GM19455 (cell line): Measurements from ENCODE around the gene RECQL5.

ENCODE experiments used
- ATAC-seq: cut with Tn5 transposase; IDR thresholded peaks from one replicate; pipeline ENCODE4 v1.9.1; 2021; ENCODE audit not compliant: unreplicated experiment

The RECQL5 gene

DNA sequence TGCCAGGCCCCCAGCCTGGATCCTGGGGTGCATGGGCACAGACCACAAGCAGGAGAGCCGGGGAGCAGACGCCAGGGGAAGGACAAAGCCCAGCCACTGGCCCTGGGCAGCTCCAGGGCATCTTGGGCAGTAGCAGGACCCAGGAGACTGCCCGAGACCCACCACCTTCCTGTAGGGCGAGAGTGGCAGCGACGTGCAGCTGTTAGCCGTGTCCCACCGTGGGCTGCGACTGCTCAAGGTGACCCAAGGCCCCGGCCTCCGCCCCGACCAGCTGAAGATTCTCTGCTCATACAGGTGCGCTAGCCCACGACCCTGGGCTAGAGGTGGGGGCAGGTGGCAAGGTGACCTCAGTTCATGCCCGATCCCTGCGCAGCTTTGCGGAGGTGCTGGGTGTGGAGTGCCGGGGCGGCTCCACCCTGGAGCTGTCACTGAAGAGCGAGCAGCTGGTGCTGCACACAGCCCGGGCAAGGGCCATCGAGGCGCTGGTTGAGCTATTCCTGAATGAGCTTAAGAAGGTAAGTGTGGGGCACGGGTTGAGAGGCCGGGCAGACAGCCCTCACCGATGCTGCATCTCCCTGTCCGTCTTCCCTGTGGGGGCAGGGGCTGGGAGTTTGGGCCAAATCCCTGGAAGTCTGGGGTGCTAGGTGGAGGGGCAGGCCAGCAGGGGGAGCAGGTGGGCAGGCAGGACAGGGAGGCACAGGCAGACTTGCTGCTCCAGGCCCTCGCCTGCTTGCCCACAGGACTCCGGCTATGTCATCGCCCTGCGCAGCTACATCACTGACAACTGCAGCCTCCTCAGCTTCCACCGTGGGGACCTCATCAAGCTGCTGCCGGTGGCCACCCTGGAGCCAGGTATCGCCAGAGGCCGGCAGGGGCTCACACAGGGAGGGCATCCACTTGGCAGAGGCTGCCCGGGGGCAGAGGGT lies 47.2 kb downstream of the RECQL5 start:
- no peak for ATAC-seq

DNA sequence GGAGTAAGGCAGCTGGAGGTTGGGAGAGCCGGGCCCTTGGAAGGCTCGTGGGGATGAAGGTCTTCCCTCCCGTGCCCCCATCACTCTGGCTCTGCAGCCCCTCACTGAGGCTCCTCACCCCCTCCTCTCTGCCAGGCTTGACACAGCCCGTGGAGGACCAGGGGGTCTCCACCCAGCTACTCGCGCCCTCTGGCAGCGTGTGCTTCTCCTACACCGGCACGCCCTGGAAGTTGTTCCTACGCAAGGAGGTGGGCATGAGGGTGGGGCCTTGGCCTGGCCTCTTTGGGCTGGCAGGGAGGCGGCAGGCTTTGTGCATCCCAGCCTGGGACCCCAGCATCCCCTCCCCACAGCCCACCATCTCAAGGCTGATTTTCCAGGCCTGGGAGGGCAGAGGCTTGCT lies 49.3 kb downstream of the RECQL5 start:
- no peak for ATAC-seq

DNA sequence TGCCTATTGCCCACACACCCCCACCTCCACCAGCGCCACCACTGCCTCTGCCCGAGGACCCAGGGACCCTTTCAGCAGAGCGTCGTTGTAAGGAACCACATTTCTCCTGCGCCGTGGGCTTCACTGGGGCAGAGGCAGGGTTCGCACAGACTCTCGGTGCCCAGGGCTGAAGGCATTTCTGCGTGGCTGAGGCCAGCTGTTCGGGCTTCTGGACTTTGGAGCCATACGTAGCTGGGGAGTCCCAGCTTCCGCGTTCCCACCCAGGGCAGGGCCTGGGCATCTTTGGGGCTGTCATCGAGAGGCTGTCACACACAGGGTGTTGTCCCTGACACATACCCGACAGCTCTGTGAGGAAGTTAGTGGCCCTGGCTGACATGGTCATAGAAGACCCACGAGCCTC lies 49.7 kb downstream of the RECQL5 start:
- ATAC-seq: no peak

DNA sequence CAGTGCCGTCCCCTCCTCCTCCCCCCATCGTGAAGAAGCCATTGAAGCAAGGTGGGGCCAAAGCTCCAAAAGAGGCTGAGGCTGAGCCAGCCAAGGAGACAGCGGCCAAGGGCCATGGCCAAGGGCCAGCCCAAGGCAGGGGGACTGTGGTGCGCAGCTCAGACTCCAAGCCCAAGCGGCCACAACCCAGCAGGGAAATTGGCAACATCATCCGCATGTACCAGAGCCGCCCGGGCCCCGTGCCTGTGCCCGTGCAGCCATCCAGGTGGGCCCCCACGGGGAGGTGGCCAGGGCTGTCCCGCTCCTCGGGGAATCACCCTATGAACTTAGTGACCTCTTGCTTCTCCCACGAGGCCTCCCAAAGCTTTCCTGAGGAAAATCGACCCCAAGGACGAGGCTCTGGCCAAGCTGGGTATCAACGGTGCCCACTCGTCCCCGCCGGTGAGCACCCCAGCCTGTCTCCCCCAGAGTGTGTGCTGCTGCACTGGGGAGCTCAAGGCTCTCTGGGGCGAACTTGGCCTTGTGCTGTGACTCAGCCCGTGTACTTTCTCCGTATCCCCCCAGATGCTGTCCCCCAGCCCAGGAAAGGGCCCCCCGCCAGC lies 50.3 kb downstream of the RECQL5 start:
- no peak for ATAC-seq

DNA sequence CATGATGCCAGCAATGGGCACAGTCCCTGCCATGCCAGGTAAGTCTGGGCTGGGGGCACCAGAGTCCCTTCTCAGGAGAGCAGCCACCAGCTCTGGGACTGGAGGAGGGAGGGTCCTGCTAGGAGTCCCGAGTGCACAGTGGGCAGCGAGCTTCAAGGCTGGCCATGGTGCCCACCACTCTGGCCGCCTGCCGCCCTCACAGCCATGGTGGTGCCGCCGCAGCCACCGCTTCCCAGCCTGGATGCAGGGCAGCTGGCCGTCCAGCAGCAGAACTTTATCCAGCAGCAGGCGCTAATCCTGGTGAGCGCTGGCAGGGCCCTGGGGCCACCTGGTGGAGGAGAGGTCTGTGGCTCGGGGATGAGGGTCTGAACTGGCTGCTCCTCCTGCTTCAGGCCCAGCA lies 51.7 kb downstream of the RECQL5 start:
- ATAC-seq: no peak

DNA sequence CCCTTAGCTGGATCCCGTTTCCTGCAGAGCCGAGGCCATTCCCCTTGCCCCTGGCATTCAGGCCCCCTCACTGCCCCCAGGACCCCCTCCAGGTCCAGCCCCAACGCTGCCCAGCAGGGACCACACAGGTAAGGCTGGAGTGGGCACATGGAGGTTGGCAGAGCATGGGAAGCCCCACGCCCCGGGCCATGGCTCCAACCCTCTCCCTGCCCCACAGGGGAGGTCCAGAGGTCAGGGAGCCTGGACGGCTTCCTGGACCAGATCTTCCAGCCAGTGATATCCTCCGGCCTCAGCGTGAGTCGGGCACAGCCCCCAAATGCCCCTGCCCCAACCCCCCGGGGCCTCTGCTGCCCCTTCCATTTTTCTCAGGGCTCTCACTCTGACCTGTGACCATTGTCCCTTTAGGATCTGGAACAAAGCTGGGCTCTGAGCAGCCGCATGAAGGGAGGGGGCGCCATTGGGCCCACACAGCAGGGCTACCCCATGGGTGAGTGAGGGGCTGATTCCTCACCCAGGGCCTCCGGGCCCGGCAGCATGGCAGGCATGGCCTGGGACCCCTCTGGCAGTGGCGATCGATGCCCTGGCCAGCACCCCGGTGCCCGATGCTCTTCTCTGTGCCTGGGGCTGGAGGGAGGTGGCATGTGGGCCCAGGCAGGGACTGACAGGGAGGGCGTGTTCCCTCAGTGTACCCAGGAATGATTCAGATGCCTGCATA lies 52.2 kb downstream of the RECQL5 start:
- no peak for ATAC-seq

DNA sequence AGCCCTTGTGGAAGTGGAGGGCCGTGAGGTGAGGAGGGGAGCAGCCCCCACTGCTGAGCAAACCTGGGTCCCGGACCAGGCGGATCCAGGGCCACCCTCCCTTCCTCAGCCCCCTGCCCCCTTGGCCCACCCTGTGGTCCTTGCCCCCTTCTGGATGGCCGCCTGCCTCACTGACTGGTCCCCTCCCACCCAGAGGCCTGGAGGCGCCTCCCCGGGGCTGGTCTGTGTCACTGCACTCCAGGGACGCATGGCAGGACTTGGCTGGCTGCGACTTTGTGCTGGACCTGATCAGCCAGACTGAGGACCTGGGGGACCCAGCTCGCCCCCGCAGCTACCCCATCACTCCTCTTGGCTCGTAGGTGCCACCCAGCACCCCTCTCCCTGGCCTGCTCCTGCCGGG lies 52.9 kb downstream of the RECQL5 start:
- no peak for ATAC-seq

DNA sequence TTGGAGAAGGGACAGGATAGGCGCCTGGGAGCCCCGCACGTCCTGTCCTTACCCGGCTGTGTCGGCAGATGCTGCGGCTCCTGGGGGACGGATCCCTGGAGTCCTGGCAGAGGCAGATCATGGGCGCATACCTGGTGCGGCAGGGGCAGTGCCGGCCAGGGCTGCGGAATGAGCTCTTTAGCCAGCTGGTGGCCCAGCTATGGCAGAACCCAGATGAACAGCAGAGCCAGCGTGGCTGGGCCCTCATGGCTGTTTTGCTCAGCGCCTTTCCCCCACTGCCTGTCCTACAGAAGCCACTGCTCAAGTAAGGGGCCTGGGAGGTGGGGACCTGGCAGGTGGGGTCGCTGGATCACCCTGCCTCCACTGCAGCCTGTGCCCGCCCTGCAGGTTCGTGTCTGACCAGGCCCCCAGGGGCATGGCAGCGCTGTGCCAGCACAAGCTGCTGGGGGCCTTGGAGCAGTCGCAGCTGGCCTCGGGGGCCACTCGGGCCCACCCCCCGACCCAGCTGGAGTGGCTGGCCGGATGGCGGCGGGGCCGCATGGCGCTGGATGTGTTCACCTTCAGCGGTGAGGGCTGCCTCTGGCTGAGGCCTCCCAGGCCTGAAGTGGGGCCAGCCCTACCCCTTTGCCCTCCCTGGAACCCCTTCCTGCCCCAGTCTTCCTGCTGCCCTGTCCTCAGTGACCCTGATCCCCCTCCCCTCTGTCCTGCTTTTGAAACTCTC lies 53.9 kb downstream of the RECQL5 start:
- ATAC-seq: no peak

DNA sequence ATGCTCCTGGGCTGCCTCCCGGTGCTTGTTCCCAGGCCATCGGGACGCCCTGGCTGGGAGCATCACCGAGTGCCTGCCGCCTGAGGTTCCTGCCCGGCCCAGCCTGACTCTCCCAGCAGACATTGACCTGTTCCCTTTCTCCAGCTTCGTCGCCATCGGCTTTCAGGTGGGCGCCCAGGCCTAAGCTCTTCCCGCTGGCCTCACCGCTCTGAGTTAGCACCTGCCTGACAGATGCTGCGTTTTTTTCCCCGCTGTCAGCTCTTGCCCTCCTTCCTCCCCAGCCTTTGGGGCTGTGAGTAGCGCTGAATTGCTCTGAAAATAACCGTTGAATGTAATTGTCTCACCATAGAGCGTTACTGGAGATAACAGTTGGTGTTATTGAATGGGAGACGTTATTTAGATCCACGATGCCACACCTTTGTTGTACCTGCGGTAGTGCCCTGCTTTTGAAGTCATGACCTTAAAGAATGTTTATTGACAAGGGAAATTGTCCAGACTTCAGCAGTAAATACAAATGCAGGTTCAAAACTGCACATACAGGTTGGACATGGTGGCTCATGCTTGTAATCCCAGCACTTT lies 55.0 kb downstream of the RECQL5 start:
- no peak for ATAC-seq

DNA sequence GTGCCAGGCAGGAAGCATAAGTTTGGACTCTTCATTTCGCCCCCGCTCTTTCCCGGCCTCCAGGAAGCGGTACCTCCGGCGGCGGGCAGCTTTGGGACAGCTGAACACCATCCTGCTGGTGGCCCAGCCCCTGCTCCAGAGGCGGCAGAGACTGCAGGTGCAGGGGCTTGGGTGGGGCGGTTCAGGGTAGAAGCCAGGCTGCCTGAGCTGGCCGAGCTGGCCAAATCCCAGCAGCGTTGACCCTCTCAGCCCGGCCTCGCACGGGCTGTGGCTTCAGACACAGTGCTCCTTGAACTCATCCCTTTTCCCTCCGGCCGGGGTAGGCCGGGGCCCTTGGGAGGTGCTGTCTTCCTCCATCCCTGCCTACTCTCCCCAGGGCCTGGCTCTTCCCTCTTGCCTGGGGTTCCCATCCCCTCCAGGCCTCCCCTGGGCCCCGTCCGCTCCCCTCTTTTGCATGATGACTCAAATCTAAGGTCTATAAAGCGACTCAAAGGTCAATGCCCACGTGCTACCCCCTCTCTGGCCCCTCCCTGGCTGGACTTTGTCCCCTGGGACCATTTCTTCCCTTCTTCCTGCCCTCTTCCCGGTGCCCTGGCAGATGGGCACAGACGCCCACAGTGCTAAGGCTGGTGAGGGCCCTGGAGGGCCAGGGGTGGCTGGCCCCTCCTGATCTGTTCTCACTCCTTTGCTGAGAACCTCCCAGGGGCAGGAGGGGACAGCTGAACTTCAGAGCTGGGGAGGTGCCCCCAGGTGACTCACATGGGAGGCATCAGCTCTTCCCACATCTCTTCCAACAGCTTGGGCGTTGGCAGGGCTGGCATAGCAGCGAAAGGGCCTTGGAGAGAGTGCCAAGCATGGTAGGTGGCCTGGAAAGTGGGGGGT lies 56.6 kb downstream of the RECQL5 start:
- ATAC-seq: no peak

DNA sequence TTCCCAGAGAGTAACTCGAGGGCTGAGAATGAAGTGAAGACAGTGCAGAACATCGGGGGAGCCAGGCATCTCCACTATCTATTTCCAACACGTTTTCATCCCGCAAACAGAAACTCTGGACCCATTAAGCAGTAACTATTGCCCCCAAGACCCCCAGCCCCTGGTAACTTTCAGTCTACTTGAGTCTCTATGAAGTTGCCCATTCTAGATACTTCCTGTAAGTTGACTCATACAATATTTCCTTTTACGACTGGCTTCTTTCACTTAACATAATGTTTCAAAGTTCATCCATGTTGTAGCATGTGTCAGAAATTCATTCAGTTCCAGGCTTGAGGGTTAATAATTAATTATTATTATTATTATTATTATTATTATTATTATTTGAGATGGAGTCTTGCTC lies 59.9 kb downstream of the RECQL5 start:
- no peak for ATAC-seq

DNA sequence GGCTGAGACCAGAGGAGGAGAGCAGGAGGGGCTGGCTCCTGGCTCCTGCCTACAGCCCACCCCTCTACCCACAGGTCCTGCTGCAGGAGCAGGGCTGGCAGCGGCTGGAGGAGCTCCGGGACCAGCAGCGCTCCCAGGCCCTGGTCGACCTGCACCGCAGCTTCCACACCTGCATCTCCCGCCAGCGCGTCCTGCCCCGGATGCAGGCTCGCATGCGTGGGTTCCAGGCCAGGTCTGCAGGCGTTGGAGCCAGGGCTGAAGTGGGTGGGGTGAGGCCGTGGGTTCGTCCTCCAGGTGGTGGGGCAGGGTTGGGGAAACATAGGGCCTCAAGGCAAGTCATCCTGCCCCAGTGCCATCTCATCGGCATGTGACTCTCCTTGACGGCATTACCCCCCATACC lies 61.2 kb downstream of the RECQL5 start:
- ATAC-seq: no peak

DNA sequence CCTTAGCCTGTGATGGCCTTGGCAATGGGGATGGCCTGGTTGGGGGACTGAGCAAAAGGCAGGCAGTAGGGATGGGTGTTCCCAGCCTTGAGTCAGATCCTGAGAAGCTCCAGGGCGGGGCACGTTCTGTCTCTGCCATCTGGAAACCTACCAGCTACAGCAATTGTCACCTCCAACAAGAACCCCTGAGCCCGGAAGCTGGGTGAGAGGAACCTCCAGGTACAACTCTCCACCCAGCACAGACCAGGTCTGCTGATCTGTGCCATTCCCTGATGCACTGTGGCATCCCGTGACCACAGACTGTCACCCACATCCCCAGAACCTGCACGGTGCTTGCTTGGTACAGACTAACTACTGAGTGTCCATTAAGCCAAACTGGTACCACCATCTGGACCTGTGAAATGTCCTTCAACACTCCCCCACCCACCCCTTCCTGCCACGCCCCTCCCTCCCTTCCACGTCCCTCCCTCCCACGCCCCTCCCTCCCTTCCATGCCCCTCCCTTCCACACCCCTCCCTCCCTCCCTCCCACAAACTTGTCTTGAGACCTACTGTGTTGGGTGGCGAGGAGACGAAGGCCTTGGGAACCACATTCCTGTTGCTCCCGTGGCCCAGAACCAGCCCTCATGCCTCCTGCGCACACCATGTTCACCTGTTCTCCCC lies 62.8 kb downstream of the RECQL5 start:
- no peak for ATAC-seq

DNA sequence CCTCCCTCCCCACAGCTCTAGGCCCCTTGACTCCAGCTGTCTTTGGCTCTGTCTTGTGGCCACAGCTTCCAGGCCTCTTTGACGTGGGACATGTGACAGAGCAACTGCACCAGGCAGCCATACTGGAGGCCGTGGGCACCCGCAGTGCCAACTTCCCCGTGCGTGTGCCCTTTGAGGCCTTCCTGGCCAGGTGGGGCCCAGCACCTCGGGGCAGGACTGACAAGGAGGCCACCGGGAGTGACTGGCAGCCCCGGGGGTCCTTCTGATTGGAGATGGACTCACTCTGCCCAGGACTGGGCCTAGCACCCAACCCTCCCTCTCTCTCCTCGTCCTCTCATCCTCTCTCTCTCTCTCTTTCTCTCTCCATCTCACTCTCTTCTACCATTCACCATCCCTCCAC lies 63.8 kb downstream of the RECQL5 start:
- no peak for ATAC-seq

DNA sequence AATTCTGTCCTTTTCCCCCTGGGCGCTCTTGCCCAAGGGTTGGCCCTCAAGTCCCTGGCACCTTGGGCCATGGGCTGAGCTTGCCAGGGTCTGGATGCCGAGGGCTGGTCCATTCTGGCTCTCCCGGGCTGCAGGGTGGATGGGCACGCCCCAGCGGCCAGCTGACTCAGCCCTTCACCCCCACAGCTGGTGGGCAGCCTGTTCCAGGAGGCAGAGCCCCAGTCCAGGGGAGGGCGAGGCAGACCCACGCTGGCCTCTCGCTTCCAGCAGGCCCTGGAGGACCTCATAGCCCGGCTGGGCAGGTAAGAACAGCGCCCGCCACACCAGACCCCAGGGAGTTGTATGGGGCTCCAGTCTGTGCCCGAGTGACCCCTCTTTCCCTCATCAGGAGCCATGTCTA lies 64.3 kb downstream of the RECQL5 start:
- ATAC-seq: no peak

DNA sequence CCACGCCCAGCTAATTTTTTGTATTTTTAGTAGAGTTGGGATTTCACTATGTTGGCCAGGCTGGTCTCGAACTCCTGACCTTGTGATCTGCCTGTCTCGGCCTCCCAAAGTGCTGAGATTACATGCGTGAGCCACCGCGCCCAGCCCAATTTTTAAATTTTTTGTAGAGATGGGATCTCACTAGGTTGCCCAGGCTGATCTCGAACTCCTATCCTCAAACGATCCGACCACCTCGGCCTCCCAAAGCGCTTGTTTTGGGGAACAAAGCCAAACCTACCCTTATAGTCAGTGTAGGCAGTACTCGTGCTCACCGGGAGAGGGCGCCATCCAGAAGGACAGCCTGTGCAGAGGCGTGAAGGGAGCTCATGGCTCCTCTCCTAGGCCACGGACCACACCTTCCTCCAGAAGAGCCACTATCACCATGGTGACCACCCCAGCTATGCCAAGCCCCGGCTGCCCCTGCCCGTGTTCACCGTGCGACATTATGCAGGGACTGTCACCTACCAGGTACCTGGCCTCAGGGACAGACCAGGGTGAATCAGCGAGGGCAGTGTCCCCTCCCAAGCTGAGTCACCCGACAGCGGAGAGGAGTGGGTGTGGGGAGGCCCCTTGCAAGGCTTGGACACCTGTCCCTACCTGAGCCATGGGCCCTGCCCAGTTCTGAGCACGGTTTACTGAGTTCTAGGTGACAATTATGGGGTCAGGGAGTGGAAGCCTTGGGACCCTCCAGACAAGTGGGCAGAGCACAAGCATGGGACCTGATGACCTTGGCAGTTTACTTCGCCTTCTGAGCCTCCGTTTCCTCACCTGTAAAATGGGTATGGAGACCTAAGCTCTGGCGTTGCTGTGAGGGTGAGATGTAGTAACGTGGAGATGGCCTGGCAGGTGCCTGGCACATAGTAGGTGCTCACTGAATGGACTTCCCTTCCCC lies 65.6 kb downstream of the RECQL5 start:
- no peak for ATAC-seq

DNA sequence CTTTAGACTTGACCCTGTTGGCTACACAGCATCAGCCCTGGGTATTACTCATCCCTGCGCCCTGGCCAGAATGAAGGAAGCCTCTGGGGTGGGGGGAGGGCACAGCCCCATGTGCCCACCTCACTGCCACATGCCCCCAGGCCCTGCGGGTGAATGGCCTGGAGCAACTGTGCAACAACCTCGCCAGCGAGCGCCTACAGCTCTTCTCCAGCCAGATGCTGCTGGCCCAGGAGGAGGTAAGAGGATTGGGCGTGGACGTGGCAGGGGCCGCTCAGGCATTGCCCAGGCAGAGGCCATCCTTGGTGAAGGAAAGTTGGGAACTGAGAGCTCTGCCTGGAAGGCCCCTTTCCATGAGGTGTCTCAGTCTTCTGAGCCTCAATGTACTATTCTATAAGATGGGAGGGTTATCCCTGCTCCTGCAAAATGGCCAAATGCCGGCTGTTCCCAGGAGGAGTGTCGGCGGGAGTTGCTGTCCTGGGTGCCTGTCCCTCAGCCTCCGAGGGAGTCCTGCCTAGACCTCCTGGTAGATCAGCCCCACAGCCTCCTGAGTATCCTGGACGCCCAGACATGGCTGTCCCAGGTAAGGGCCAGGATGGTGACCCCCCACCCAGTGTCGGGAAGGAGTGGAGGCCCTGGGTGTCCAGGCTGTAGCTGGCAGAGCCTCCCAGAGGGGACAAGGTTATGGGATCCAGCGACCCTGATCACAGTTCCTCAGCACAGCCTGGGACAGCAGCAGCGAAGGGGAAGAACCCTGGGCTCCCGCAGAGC lies 70.5 kb downstream of the RECQL5 start:
- ATAC-seq: no peak

DNA sequence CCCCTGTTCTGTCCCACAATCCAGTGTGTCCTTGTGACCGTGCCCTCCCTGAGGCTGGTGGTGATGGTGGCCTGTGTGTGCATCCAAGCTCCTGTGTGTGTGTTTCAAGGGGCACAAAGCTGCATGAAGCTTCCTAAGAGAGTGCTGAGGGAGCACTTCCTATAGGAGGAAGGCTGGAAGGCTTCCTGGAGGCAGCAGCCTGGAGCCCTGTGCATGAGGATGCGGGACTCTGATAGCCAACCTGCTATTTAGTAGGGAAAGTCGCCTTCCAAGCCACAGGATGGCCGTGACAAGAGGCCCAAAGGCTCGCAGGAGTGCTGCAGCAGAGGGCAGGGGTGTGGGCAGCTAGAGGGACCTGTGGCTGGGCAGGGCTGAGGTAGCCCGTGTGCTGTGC lies 71.0 kb downstream of the RECQL5 start:
- ATAC-seq: no peak
